Lower leg skin (tissue), 3 donors: Measurements from ENCODE around the gene VSNL1.

ENCODE experiments used
- POLR2A ChIP-seq, 2 donors: fragments of 450-650 bp; IDR thresholded peaks; one replicate each; pipeline ENCODE4 v1.6.1; 2016 to 2017; ENCODE audit warnings: antibody characterized with exemption in 2 of 2, mild to moderate bottlenecking in 1 of 2, moderate library complexity in 1 of 2
- TF ChIP-seq, protein P1 (sequence below), 3 donors: fragments of 450-650 bp; IDR thresholded peaks; one replicate each; pipeline ENCODE4 v1.5.1; 2016; ENCODE audit warnings: antibody characterized with exemption in 3 of 3, mild to moderate bottlenecking in 3 of 3, moderate library complexity in 2 of 3

GRCh38 chr2:17506736-17507616 lies 33.5 kb upstream of the VSNL1 start:
- TF ChIP-seq, protein P1, sequence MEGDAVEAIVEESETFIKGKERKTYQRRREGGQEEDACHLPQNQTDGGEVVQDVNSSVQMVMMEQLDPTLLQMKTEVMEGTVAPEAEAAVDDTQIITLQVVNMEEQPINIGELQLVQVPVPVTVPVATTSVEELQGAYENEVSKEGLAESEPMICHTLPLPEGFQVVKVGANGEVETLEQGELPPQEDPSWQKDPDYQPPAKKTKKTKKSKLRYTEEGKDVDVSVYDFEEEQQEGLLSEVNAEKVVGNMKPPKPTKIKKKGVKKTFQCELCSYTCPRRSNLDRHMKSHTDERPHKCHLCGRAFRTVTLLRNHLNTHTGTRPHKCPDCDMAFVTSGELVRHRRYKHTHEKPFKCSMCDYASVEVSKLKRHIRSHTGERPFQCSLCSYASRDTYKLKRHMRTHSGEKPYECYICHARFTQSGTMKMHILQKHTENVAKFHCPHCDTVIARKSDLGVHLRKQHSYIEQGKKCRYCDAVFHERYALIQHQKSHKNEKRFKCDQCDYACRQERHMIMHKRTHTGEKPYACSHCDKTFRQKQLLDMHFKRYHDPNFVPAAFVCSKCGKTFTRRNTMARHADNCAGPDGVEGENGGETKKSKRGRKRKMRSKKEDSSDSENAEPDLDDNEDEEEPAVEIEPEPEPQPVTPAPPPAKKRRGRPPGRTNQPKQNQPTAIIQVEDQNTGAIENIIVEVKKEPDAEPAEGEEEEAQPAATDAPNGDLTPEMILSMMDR (IDR thresholded peaks at IDR 0.05): no peak
- no peak for TF ChIP-seq POLR2A (IDR thresholded peaks at IDR 0.05)
